Lower lobe of right lung (tissue), 2 donors: ENCODE results near the gene RAC3. TPM values are rescaled to one million over a fixed set of nuclear protein-coding genes. Genes with fewer than 3 reads are reported as not detected.

Source experiments
- ATAC-seq, 2 donors: fragments of 200-7000 bp; cut with Tn5 transposase; one replicate each; pipeline ENCODE4 v1.9.1; 2020 to 2022; ENCODE audit warnings: mild to moderate bottlenecking in 2 of 2, moderate library complexity in 2 of 2
- DNase-seq: peaks from one replicate; pipeline ENCODE4 v3.0.0-alpha.2; 2020
- H3K27ac ChIP-seq: fragments of 200-600 bp; one replicate; pipeline ENCODE4 v1.8.0; 2022
- H3K27me3 ChIP-seq: fragments of 200-600 bp; one replicate; pipeline ENCODE4 v1.8.0; 2022; ENCODE audit warnings: low read depth
- H3K36me3 ChIP-seq: fragments of 200-600 bp; one replicate; pipeline ENCODE4 v1.8.0; 2022; ENCODE audit warnings: mild to moderate bottlenecking
- H3K4me1 ChIP-seq: fragments of 200-600 bp; one replicate; pipeline ENCODE4 v1.8.0; 2022
- H3K4me3 ChIP-seq: fragments of 200-600 bp; one replicate; pipeline ENCODE4 v1.8.0; 2022; ENCODE audit warnings: mild to moderate bottlenecking
- H3K9me3 ChIP-seq: fragments of 200-600 bp; one replicate; pipeline ENCODE4 v1.8.0; 2022
- CTCF ChIP-seq: fragments of 200-600 bp; IDR thresholded peaks from one replicate; pipeline ENCODE4 v1.8.0; 2022; ENCODE audit warnings: antibody characterized with exemption, mild to moderate bottlenecking
- intact Hi-C: fragments of 100-400 bp; cut with DNase I; formaldehyde crosslinking; loops from one replicate; pipeline ENCODE4 v1.11.0; 2022
- total RNA-seq: library from RNA; stranded (reverse); fragmentation: NEBNext Ultra II Directional; extraction: Animal tissue kit (Norgen Biotek cat#: 25700); gene quantifications from one replicate; pipeline ENCODE4 v1.2.1, GENCODE V29; 2021
- donor health status: DM: no; HTN: yes; CAD: no; lungs with severe emphysema.

RAC3 gene
- total RNA-seq, 1 donor from 2014 or later, result 2.8 TPM

- DNase-seq (no peak), ATAC-seq (peak in 1 of 2 donors; percentile 3)
- Histone ChIP-seq H3K9me3 (no peaks in the 10 kb centered on the region), H3K36me3 (peaks cover 7% of the 10 kb centered on the region), H3K4me3 (no peak overlapping the region), H3K4me1 (peaks cover 45% of the 10 kb centered on the region), H3K27me3 (no peaks in the 10 kb centered on the region), H3K27ac (peak overlapping the region; percentile 58)
- intact Hi-C loops, result no loop called here
- TF ChIP-seq CTCF, result no peak
Observed at GRCh38 chr17:81993729-81994592, 37.5 kb upstream of the RAC3 start.

GRCh38 chr17:81994593-81995462 is 36.6 kb upstream of the RAC3 start:
- no peak for TF ChIP-seq CTCF
- no peaks in the 10 kb centered on the region for H3K9me3 ChIP-seq
- H3K36me3 ChIP-seq, result peaks cover 7% of the 10 kb centered on the region
- ATAC-seq, result peak; percentile 2 to 46
- H3K4me3 ChIP-seq, result no peak overlapping the region
- H3K4me1 ChIP-seq, result peaks cover 45% of the 10 kb centered on the region
- H3K27ac ChIP-seq, result peak overlapping the region; percentile 58
- H3K27me3 ChIP-seq, result no peaks in the 10 kb centered on the region
- no peak for DNase-seq
- intact Hi-C loops, result no loop called here

GRCh38 chr17:81995463-81996231 is 35.8 kb upstream of the RAC3 start:
- no peak overlapping the region for H3K4me3 ChIP-seq
- TF ChIP-seq CTCF, result no peak
- H3K9me3 ChIP-seq, result no peaks in the 10 kb centered on the region
- no peaks in the 10 kb centered on the region for H3K27me3 ChIP-seq
- no peak for DNase-seq
- peaks cover 7% of the 10 kb centered on the region for H3K36me3 ChIP-seq
- peaks cover 45% of the 10 kb centered on the region for H3K4me1 ChIP-seq
- ATAC-seq, result no peak
- intact Hi-C loops, result no loop called here
- peak overlapping the region; percentile 58 for H3K27ac ChIP-seq

- DNase-seq (no peak), ATAC-seq (no peak)
- peaks cover 7% of the 10 kb centered on the region for H3K36me3 ChIP-seq
- H3K27ac ChIP-seq, result no peak overlapping the region
- H3K9me3 ChIP-seq, result no peaks in the 10 kb centered on the region
- no peaks in the 10 kb centered on the region for H3K27me3 ChIP-seq
- no peak overlapping the region for H3K4me3 ChIP-seq
- no peak for TF ChIP-seq CTCF
- intact Hi-C loops, result no loop called here
- peaks cover 39% of the 10 kb centered on the region for H3K4me1 ChIP-seq
Observed at GRCh38 chr17:81996232-81996756, 35.2 kb upstream of the RAC3 start.
